ENCODE data around the gene POM121L2. TPM values are rescaled to one million over a fixed set of nuclear protein-coding genes. Genes with fewer than 3 reads are reported as not detected.
A peak's percentile ranks its signal among the peaks of the same experiment; 100 is the strongest.

The POM121L2 gene
- total and polyA plus RNA-seq, 2 of the 13 experiments (the other 11 are each of a cell fraction or from before 2014, with no cell fraction given), result not detected

GRCh38 chr6:27295301-27296079, 16.6 kb downstream of the POM121L2 start (continued):
- TF ChIP-seq ZNF670 (CRISPR knock-in tag; IDR thresholded peaks at IDR 0.05; ENCODE audit: borderline replicate concordance) (0 out of 2 replicates have a peak, but pooled peaks have one; percentile 7), ZNF30 (CRISPR knock-in tag; IDR thresholded peaks at IDR 0.05) (no peak), ZNF280D (CRISPR knock-in tag; IDR thresholded peaks at IDR 0.05) (no peak; the same call in 1 of the 2 replicates), CREBL2 (CRISPR knock-in tag; IDR thresholded peaks at IDR 0.05; ENCODE audit: borderline replicate concordance) (no peak), NFIC (IDR thresholded peaks at IDR 0.05; ENCODE audit: low read length) (0 out of 2 replicates have a peak, but pooled peaks have one; percentile 46), ZNF331 (CRISPR knock-in tag; IDR thresholded peaks at IDR 0.05) (peak; percentile 91), BCLAF1 (IDR thresholded peaks at IDR 0.05) (no peak), ZNF326 (CRISPR knock-in tag; IDR thresholded peaks at IDR 0.05; ENCODE audit: borderline replicate concordance) (no peak), POLR2AphosphoS5 (IDR thresholded peaks at IDR 0.05; ENCODE audit: low read depth, low read length) (no peak), ZNF766 (CRISPR knock-in tag; IDR thresholded peaks at IDR 0.05; ENCODE audit: borderline replicate concordance) (no peak), MIER3 (CRISPR knock-in tag; IDR thresholded peaks at IDR 0.05; ENCODE audit: borderline replicate concordance) (peak; percentile 68; the same call in 1 of the 2 replicates), GLI4 (CRISPR knock-in tag; IDR thresholded peaks at IDR 0.05; ENCODE audit: borderline replicate concordance) (no peak), ZBTB26 (CRISPR knock-in tag; IDR thresholded peaks at IDR 0.05; ENCODE audit: borderline replicate concordance) (no peak), HIVEP1 (CRISPR knock-in tag; IDR thresholded peaks at IDR 0.05) (no peak)

Data from HepG2 (cell line).